GM21367 (cell line): Measurements from ENCODE around the gene VWA8.

Experiments used
- ATAC-seq: cut with Tn5 transposase; IDR thresholded peaks from one replicate; pipeline ENCODE4 v1.9.1; 2021; ENCODE audit not compliant: unreplicated experiment

Gene VWA8

DNA sequence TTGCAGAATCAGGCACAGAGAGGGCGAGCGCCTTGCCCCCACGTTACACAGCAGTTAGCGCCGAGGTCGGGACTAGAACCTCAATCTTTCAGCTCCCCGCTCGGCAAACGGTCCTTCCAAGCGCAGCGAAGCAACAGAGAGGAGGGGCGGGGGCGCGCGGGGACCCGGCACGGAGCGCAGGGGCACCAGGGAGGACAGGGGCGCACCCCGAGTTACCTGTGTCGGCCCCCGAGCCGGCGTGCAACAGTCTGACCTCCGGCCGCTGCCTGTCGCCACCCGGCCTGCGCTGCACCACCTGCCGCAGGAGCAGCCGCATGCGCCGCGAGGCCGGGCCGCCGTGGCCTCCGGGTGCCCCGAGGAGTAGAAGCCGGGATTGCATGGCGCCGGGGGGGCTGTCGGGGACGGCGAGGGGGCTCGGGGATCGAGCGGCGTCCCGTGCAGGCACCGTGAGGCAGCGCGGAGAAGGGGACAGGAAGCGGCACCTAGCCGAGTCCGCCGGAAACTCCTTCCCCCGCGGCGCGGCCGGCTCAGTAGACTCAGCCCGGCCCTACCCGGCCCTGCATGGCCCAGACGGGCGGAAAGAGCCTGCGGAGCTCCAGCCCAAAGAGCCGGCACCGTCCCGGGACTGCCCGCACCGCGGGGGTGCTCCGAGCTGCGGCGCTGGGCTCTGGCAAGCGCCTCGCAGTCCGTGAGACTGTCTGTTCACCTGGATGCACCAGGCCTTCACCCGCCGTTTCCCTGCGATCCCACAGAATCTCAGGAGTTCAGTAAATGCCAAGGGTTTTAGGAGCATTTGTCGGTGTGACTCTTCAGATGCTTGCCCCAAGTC, at the start of gene VWA8:
TSS of gene VWA8 (minus strand) at position 473 of the 829 bp plus-strand sequence. CDS start at position 379, 94 bp downstream.
- ATAC-seq, result peak; percentile 82

DNA sequence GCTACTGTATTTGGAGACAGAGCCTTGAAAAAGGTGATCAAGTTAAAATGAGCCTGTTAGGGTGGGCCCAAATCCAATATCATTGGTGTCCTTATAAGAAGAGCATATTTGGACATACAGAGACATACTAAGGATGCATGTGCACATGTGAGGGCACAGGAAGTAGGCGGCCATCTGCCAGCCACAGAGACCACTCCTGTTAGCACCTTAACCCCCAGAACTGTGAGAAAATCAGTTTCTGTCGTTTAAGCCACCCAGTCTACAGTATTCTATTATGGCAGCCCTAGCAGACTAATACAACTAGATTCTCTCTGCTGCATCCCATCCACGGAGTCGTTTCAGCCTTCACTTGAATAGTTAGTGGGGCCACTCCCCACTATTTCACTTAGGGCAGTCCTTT, 48.1 kb upstream of the VWA8 start:
- ATAC-seq, result no peak

GRCh38 chr13:42007844-42008243, 46.9 kb upstream of the VWA8 start:
- no peak for ATAC-seq

- ATAC-seq, result no peak
Measured at GRCh38 chr13:42002066-42002465, 41.2 kb upstream of the VWA8 start.

- no peak for ATAC-seq
Measured at GRCh38 chr13:42001580-42001979, 40.7 kb upstream of the VWA8 start.

- no peak for ATAC-seq
Measured at GRCh38 chr13:42000846-42001245, 39.9 kb upstream of the VWA8 start.

DNA sequence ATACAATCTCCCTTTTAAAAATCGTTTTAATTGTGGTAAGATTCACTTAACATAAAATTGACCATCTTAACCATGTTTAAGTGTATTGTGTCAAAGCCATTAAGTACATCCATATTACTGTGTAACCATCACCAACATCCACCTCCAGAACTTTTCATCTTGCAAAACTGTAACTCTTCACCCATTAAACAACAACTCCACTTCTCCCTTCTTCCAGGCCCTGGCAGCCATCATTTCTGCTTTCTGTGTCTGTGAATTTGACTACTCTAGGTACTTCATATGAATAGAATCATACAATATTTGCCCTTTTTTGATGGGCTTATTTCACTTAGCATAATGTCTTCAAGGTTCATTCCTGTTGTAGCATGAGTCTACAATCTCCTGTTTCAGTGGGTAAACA, 36.5 kb upstream of the VWA8 start:
- ATAC-seq, result no peak

DNA sequence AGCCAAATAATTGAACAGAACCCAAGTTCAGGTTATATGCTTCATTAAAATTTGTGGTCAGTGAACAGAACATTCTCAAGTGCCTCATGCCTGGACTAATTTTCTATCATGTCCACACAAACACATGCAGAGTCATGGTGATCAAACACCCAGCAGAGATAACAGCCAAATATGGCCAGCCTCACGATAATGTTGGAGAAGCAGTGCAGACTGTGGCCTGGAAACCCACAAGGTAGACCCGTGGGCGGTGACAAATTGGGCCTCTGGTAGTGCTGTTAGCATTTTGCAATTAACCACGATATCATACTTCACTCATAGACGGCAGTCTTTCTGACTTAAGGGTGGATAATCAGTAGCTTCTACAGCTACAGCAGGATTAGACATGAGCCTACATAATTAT, 35.0 kb upstream of the VWA8 start:
- ATAC-seq, result no peak

DNA sequence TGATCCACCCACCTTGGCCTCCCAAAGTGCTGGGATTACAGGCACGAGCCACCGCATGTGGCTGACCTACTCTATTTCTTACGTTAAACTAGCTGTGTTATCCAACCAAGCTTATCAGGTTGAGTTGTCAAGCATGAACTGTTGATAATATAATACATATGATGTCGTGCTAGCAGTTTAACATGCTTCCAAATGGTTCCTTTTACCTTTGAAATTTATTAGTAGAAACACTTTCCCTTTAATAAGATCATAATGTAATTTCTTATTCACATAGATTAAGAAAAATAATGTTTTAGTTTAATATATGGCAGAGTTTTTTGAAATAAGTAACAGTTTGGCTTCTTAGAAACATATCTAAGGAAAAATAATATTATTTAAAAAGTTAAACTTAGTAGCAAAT, 34.4 kb upstream of the VWA8 start:
- no peak for ATAC-seq

GRCh38 chr13:41994696-41995095, 33.8 kb upstream of the VWA8 start:
- ATAC-seq, result no peak

DNA sequence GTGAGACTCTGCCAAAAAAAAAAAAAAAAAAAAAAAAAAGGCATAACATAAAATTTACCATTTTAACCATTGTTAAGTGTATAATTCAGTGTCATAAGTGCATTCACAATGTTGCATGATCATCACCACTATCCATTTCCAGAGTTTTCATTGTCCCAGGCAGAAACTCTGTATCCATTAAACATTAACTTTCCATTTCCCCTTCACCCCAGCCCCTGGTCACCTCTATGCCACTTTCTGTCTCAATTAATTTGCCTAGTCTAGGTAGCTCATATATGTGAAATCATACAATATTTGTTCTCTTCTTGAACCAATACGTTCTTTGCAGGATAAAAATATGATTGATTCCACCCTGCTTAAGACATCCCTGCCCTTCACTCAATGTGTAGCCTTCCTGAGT, 31.0 kb upstream of the VWA8 start:
- ATAC-seq, result no peak

- no peak for ATAC-seq
Measured at GRCh38 chr13:41988244-41988643, 27.3 kb upstream of the VWA8 start.

GRCh38 chr13:41985788-41986508, 25.0 kb upstream of the VWA8 start:
- no peak for ATAC-seq

GRCh38 chr13:41981951-41982715, 21.2 kb upstream of the VWA8 start:
- ATAC-seq, result no peak

- no peak for ATAC-seq
Measured at GRCh38 chr13:41978007-41978406, 17.1 kb upstream of the VWA8 start.

- no peak for ATAC-seq
Measured at GRCh38 chr13:41976476-41976875, 15.6 kb upstream of the VWA8 start.

- no peak for ATAC-seq
Measured at GRCh38 chr13:41974262-41974900, 13.5 kb upstream of the VWA8 start.

DNA sequence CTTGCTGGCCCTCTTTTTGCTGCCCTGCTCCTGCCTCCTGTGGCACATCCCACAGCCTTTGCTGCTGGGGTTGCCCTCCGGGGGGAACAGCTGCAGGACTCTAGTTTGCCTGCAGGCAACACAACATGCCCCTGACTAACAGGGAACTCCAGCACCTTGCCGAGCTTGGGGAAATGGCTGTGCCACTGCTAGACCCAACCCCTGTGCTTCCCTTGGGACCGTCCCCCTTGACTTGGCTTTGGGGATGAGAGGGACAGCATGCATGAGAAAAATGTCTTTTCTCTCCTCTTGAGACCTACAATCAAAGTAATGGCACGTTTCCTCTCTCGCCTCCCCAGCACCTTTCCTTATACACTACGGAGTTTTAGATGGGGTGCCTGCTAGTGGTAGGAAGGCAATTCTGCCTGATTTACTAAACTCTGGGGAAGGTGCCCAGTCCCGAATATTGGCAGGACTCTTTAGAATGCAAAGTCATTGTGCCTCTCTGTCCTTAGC, 12.4 kb upstream of the VWA8 start:
- ATAC-seq, result no peak

GRCh38 chr13:41971848-41972247, 10.9 kb upstream of the VWA8 start:
- ATAC-seq, result no peak

DNA sequence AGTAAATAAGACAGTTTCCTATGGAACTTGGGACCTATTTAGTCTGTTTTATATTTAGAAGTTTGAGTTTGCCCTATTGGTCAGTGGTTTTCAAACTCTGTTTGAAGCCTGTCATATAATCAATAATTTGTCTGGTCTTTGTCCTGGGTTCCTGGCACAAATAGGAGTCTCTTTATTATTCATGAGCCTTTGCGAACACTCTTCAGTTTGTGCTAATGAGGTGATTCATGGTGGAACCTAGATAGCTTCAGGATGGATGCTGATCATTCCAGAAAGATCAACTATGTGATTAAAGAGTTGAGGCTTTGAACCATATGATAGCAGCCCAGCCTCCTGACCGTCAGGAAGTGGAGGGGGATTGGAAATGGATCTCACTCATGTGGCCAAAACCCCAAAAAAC, 10.0 kb upstream of the VWA8 start:
- ATAC-seq, result no peak

GRCh38 chr13:41970022-41970421, 9.1 kb upstream of the VWA8 start:
- no peak for ATAC-seq
